ENCODE data around the gene NKD2.

DNA sequence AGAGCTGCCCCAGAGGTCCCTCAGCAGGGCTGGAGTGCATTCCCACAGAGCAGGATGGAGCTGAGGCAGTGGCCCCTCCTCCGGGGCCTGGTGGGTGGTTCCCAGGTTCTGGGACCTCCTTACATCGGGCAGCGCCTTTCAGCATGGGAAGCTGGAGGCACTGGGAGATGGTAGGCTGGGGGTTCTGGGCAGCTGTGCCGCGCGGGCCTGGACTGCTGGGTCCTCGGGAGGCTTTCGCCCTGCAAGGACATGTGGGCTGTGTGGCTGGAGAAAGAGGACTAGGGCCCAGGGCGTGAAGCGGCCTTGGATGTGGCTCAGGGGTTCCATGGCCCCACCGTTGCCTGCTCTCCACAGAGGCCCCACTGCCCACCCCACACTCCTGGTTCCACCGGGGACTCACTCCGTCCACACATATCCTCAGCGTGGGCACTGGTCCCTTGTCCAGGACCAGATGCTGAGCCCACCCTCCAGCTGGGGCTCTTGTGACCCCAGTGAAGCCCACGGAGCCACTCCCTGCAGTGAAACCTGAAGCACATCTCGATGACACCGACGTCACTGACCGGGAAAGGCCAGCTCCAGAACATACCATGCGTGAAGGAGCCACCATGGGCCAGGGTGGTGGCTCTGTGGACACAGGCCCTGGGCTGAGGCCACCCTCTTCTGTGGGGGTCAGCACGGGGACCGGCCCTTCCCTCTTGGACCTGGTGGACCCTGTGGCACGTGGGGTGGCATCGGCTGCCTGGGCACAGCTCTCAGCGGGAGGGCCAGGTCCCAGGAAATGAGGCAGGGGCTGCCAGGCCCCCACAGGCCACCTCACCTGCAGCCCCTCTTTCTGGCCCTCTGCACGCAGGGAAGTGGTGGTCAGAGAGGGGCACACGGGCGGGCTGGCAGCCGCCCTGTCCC lies 31.5 kb upstream of the NKD2 start:
- TF ChIP-seq, protein P1, sequence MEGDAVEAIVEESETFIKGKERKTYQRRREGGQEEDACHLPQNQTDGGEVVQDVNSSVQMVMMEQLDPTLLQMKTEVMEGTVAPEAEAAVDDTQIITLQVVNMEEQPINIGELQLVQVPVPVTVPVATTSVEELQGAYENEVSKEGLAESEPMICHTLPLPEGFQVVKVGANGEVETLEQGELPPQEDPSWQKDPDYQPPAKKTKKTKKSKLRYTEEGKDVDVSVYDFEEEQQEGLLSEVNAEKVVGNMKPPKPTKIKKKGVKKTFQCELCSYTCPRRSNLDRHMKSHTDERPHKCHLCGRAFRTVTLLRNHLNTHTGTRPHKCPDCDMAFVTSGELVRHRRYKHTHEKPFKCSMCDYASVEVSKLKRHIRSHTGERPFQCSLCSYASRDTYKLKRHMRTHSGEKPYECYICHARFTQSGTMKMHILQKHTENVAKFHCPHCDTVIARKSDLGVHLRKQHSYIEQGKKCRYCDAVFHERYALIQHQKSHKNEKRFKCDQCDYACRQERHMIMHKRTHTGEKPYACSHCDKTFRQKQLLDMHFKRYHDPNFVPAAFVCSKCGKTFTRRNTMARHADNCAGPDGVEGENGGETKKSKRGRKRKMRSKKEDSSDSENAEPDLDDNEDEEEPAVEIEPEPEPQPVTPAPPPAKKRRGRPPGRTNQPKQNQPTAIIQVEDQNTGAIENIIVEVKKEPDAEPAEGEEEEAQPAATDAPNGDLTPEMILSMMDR (conservative IDR thresholded peaks at IDR 0.05; ENCODE audit: low read depth in 2 of 2): no peak
- TF ChIP-seq, protein P2, sequence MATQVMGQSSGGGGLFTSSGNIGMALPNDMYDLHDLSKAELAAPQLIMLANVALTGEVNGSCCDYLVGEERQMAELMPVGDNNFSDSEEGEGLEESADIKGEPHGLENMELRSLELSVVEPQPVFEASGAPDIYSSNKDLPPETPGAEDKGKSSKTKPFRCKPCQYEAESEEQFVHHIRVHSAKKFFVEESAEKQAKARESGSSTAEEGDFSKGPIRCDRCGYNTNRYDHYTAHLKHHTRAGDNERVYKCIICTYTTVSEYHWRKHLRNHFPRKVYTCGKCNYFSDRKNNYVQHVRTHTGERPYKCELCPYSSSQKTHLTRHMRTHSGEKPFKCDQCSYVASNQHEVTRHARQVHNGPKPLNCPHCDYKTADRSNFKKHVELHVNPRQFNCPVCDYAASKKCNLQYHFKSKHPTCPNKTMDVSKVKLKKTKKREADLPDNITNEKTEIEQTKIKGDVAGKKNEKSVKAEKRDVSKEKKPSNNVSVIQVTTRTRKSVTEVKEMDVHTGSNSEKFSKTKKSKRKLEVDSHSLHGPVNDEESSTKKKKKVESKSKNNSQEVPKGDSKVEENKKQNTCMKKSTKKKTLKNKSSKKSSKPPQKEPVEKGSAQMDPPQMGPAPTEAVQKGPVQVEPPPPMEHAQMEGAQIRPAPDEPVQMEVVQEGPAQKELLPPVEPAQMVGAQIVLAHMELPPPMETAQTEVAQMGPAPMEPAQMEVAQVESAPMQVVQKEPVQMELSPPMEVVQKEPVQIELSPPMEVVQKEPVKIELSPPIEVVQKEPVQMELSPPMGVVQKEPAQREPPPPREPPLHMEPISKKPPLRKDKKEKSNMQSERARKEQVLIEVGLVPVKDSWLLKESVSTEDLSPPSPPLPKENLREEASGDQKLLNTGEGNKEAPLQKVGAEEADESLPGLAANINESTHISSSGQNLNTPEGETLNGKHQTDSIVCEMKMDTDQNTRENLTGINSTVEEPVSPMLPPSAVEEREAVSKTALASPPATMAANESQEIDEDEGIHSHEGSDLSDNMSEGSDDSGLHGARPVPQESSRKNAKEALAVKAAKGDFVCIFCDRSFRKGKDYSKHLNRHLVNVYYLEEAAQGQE (IDR thresholded peaks at IDR 0.05; ENCODE audit: unreplicated experiment): no peak
- TF ChIP-seq CREB1 (CRISPR knock-in tag; IDR thresholded peaks at IDR 0.05; ENCODE audit: low read depth) (no peak), POLR2AphosphoS5 (IDR thresholded peaks at IDR 0.05; ENCODE audit: low read depth) (no peak), EZH2phosphoT487 (IDR thresholded peaks at IDR 0.05; ENCODE audit: unreplicated experiment) (no peak), EZH2 (IDR thresholded peaks at IDR 0.05; ENCODE audit: low read depth, unreplicated experiment) (no peak), JUNB (IDR thresholded peaks at IDR 0.05; ENCODE audit: unreplicated experiment) (no peak), STAT1 (IDR thresholded peaks at IDR 0.05; ENCODE audit: unreplicated experiment) (no peak), NANOG (IDR thresholded peaks at IDR 0.05; ENCODE audit: borderline replicate concordance) (no peak), ZNF114 (CRISPR knock-in tag; IDR thresholded peaks at IDR 0.05) (no peak), ZNF331 (CRISPR knock-in tag; IDR thresholded peaks at IDR 0.05; ENCODE audit: low read depth) (no peak)
- TF ChIP-seq, protein P3, sequence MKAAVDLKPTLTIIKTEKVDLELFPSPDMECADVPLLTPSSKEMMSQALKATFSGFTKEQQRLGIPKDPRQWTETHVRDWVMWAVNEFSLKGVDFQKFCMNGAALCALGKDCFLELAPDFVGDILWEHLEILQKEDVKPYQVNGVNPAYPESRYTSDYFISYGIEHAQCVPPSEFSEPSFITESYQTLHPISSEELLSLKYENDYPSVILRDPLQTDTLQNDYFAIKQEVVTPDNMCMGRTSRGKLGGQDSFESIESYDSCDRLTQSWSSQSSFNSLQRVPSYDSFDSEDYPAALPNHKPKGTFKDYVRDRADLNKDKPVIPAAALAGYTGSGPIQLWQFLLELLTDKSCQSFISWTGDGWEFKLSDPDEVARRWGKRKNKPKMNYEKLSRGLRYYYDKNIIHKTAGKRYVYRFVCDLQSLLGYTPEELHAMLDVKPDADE (IDR thresholded peaks at IDR 0.05): no peak
- TF ChIP-seq, protein P4, sequence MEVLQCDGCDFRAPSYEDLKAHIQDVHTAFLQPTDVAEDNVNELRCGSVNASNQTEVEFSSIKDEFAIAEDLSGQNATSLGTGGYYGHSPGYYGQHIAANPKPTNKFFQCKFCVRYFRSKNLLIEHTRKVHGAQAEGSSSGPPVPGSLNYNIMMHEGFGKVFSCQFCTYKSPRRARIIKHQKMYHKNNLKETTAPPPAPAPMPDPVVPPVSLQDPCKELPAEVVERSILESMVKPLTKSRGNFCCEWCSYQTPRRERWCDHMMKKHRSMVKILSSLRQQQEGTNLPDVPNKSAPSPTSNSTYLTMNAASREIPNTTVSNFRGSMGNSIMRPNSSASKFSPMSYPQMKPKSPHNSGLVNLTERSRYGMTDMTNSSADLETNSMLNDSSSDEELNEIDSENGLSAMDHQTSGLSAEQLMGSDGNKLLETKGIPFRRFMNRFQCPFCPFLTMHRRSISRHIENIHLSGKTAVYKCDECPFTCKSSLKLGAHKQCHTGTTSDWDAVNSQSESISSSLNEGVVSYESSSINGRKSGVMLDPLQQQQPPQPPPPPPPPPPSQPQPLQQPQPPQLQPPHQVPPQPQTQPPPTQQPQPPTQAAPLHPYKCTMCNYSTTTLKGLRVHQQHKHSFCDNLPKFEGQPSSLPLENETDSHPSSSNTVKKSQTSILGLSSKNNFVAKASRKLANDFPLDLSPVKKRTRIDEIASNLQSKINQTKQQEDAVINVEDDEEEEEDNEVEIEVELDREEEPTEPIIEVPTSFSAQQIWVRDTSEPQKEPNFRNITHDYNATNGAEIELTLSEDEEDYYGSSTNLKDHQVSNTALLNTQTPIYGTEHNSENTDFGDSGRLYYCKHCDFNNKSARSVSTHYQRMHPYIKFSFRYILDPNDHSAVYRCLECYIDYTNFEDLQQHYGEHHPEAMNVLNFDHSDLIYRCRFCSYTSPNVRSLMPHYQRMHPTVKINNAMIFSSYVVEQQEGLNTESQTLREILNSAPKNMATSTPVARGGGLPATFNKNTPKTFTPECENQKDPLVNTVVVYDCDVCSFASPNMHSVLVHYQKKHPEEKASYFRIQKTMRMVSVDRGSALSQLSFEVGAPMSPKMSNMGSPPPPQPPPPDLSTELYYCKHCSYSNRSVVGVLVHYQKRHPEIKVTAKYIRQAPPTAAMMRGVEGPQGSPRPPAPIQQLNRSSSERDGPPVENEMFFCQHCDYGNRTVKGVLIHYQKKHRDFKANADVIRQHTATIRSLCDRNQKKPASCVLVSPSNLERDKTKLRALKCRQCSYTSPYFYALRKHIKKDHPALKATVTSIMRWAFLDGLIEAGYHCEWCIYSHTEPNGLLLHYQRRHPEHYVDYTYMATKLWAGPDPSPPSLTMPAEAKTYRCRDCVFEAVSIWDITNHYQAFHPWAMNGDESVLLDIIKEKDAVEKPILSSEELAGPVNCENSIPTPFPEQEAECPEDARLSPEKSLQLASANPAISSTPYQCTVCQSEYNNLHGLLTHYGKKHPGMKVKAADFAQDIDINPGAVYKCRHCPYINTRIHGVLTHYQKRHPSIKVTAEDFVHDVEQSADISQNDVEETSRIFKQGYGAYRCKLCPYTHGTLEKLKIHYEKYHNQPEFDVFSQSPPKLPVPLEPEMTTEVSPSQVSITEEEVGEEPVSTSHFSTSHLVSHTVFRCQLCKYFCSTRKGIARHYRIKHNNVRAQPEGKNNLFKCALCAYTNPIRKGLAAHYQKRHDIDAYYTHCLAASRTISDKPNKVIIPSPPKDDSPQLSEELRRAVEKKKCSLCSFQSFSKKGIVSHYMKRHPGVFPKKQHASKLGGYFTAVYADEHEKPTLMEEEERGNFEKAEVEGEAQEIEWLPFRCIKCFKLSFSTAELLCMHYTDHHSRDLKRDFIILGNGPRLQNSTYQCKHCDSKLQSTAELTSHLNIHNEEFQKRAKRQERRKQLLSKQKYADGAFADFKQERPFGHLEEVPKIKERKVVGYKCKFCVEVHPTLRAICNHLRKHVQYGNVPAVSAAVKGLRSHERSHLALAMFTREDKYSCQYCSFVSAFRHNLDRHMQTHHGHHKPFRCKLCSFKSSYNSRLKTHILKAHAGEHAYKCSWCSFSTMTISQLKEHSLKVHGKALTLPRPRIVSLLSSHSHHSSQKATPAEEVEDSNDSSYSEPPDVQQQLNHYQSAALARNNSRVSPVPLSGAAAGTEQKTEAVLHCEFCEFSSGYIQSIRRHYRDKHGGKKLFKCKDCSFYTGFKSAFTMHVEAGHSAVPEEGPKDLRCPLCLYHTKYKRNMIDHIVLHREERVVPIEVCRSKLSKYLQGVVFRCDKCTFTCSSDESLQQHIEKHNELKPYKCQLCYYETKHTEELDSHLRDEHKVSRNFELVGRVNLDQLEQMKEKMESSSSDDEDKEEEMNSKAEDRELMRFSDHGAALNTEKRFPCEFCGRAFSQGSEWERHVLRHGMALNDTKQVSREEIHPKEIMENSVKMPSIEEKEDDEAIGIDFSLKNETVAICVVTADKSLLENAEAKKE (CRISPR knock-in tag; IDR thresholded peaks at IDR 0.05): no peak

All from GM23338 (cell line).